Tibial nerve (tissue), 4 donors: ENCODE measurements around the gene TRIOBP. TPM values are rescaled to one million over a fixed set of nuclear protein-coding genes. Genes with fewer than 3 reads are reported as not detected.

Source experiments
- DNase-seq, 2 donors: peaks; one replicate each; pipeline ENCODE4 v3.0.0-alpha.2; 2019; ENCODE audit warnings: low spot score in 2 of 2
- H3K27ac ChIP-seq, 4 donors: fragments of 200-600 bp; sonication (generic) in 3 of 4; one replicate each; pipeline ENCODE4 v1.5.1; 2017 to 2019; ENCODE audit warnings: mild to moderate bottlenecking in 1 of 4
- H3K27me3 ChIP-seq, 2 donors: fragments of 200-600 bp; sonication (generic) in 1 of 2; one replicate each; pipeline versions ENCODE4 v1.5.1 to v1.6.0; 2017 to 2019
- H3K36me3 ChIP-seq, 3 donors: fragments of 200-600 bp; sonication (generic); one replicate each; pipeline ENCODE4 v1.5.1; 2018 to 2019
- H3K4me1 ChIP-seq, 4 donors: fragments of 200-600 bp; sonication (generic) in 3 of 4; one replicate each; pipeline ENCODE4 v1.5.1; 2017 to 2019
- H3K4me3 ChIP-seq, 4 donors: fragments of 200-600 bp; sonication (generic) in 3 of 4; one replicate each; pipeline ENCODE4 v1.5.1; 2017 to 2019; ENCODE audit warnings: mild to moderate bottlenecking in 1 of 4, moderate library complexity in 1 of 4
- H3K9me3 ChIP-seq, 4 donors: fragments of 200-600 bp; sonication (generic) in 3 of 4; one replicate each; pipeline ENCODE4 v1.5.1; 2017 to 2019
- CTCF ChIP-seq, 5 experiments: fragments of 200-600 bp in 3 of 5; fragments of 450-650 bp in 2 of 5; sonication (generic) in 3 of 5; IDR thresholded peaks; one replicate each; pipeline ENCODE4 v1.5.1; 2016 to 2019; ENCODE audit warnings: antibody characterized with exemption in 5 of 5, mild to moderate bottlenecking in 3 of 5, moderate library complexity in 2 of 5
- EP300 ChIP-seq, 2 donors: sonication (generic); formaldehyde crosslinking; IDR thresholded peaks; one replicate each; pipeline ENCODE4 v1.6.1; 2017; ENCODE audit warnings: antibody characterized with exemption in 2 of 2, mild to moderate bottlenecking in 1 of 2
- POLR2A ChIP-seq, 2 donors: fragments of 450-650 bp; IDR thresholded peaks; one replicate each; pipeline ENCODE4 v1.6.1; 2017; ENCODE audit warnings: antibody characterized with exemption in 2 of 2, mild to moderate bottlenecking in 2 of 2, moderate library complexity in 2 of 2
- WGBS, 2 donors: methylation state at CpG; one replicate each; pipeline ENCODE4 v1.1.5; 2018; 5-methylcytosine and 5-hydroxymethylcytosine counted together
- total RNA-seq, 4 donors: library from RNA; depleted of rRNA; stranded (reverse); fragments of >200 nt; gene quantifications; one replicate each; pipeline ENCODE4 v1.1.0, GENCODE V29; 2016

The TRIOBP gene
- total RNA-seq, 4 donors from 2014 or later, result 140 to 160 (median 151) TPM

GRCh38 chr22:37740455-37741311 lies 43.8 kb downstream of the TRIOBP start:
- DNase-seq, result no peak
- Histone ChIP-seq H3K27ac (peak overlapping the region; percentile 10 to 72 (median 36)), H3K4me3 (no peak overlapping the region), H3K36me3 (no peaks in the 10 kb centered on the region), H3K27me3 (no peaks in the 10 kb centered on the region), H3K9me3 (no peaks in the 10 kb centered on the region), H3K4me1 (peaks cover 0 to 68% (median 23%) of the 10 kb centered on the region in 4 donors)
- TF ChIP-seq POLR2A (IDR thresholded peaks at IDR 0.05), result no peak
- TF ChIP-seq EP300 (IDR thresholded peaks at IDR 0.05), result no peak
- TF ChIP-seq CTCF (IDR thresholded peaks at IDR 0.05), result no peak
- 58 to 59% methylated on average over 22 of the region's 22 CpGs for WGBS, 2 donors

GRCh38 chr22:37741312-37741795 lies 44.5 kb downstream of the TRIOBP start:
- peak overlapping the region; percentile 10 to 72 (median 36) for H3K27ac ChIP-seq
- H3K36me3 ChIP-seq, result no peaks in the 10 kb centered on the region
- WGBS, 2 donors, result 36 to 42% methylated on average over 9 of the region's 9 CpGs
- H3K4me3 ChIP-seq, result no peak overlapping the region
- no peaks in the 10 kb centered on the region for H3K27me3 ChIP-seq
- peak; percentile 86 to 93 for DNase-seq
- no peaks in the 10 kb centered on the region for H3K9me3 ChIP-seq
- TF ChIP-seq EP300 (IDR thresholded peaks at IDR 0.05) (peak in 1 of 2 donors; percentile 83), POLR2A (IDR thresholded peaks at IDR 0.05) (no peak)
- peaks cover 0 to 68% (median 23%) of the 10 kb centered on the region in 4 donors for H3K4me1 ChIP-seq

GRCh38 chr22:37742376-37743171 lies 45.7 kb downstream of the TRIOBP start:
- H3K9me3 ChIP-seq, result no peaks in the 10 kb centered on the region
- H3K4me3 ChIP-seq, result no peak overlapping the region
- H3K4me1 ChIP-seq, result peaks cover 0 to 75% (median 30%) of the 10 kb centered on the region in 4 donors
- H3K27ac ChIP-seq, result peak overlapping the region in 2 of 4 donors; percentile 35 to 62
- no peaks in the 10 kb centered on the region for H3K36me3 ChIP-seq
- TF ChIP-seq EP300 (IDR thresholded peaks at IDR 0.05) (no peak), CTCF (IDR thresholded peaks at IDR 0.05) (no peak), POLR2A (IDR thresholded peaks at IDR 0.05) (no peak)
- 79 to 82% methylated on average over 16 of the region's 16 CpGs for WGBS, 2 donors
- peak in 1 of 2 donors; percentile 39 for DNase-seq
- H3K27me3 ChIP-seq, result no peaks in the 10 kb centered on the region

DNA sequence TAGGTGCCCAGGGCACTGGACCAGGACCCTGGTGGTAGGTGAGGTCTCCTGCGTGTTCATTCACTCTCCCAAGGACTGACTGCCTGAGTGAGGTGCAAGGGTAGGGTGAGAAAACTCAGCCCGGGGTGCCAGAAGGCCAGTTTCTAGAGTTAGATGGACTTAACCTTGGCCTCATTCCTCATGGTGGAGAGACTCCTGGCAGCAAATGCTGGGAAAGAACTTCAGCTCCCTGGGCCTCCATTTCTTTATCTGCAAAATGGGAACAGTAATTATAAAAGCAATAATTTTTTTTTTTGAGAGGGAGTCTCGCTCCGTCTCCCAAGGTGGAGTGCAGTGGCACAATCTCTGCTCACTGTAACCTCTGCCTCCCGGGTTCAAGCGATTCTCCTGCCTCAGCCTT lies 47.7 kb downstream of the TRIOBP start:
- peaks cover 0 to 82% (median 43%) of the 10 kb centered on the region in 4 donors for H3K4me1 ChIP-seq
- H3K27me3 ChIP-seq, result no peaks in the 10 kb centered on the region
- WGBS, 2 donors, result 86 to 90% methylated on average over 6 of the region's 6 CpGs
- peak overlapping the region in 3 of 4 donors; percentile 4 to 57 (median 56) for H3K27ac ChIP-seq
- no peaks in the 10 kb centered on the region for H3K9me3 ChIP-seq
- no peak for DNase-seq
- no peak overlapping the region for H3K4me3 ChIP-seq
- TF ChIP-seq CTCF (IDR thresholded peaks at IDR 0.05) (no peak), POLR2A (IDR thresholded peaks at IDR 0.05) (no peak), EP300 (IDR thresholded peaks at IDR 0.05) (no peak)
- no peaks in the 10 kb centered on the region for H3K36me3 ChIP-seq

DNA sequence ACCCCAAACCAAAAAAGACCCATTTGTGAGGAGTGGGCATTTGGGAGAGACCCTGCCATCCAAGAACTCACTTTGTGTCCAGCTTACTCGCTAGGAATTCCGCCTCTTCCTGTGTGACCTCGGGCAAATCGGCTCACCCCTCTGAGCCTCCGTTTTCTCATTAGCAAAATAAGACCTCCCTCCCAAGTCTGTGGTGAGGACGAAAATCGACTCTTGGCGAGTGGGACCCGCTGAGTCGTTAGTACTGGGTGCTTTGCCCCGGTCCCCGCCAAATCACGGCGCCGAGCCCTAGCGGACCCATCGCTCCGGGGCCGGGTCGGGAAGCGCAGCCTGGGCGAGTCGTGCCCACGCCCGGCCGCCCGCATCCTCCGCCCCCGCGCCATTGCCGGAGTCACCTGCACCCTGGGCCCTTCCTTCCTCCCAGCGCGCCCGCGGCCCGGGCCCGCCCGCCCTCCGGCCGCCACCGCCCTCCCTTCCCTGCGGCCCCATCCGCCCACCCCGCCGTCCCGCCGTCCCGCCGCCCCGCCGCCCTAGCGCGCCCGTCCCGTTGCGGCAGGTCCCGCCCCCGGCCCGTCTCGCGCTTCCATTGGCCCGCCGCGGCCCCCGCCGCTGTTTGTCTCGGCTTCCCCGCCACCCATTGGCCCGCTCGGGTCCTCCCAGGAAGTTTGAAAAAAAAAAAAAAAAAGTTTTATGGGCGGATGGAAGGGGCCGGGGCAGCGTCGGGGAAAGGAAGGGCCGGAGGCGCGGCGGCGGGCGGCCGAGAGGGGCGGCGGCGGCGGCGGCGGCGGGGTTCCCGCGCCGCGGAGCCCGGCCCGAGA lies 48.9 kb downstream of the TRIOBP start:
- Histone ChIP-seq H3K36me3 (no peaks in the 10 kb centered on the region), H3K4me1 (peaks cover 0 to 82% (median 48%) of the 10 kb centered on the region in 4 donors), H3K4me3 (peak overlapping the region; percentile 70 to 99 (median 94)), H3K27ac (peak overlapping the region; percentile 87 to 97 (median 96)), H3K9me3 (no peaks in the 10 kb centered on the region), H3K27me3 (no peaks in the 10 kb centered on the region)
- TF ChIP-seq CTCF (IDR thresholded peaks at IDR 0.05) (no peak), POLR2A (IDR thresholded peaks at IDR 0.05) (peak; percentile 30 to 80), EP300 (IDR thresholded peaks at IDR 0.05) (peak in 1 of 2 donors; percentile 7)
- DNase-seq, result peak; percentile 83 to 86
- WGBS, 2 donors, result 1% methylated on average over 52 to 58 of the region's 94 CpGs
